CD4-positive, alpha-beta T cell treated with Interleukin-15 for 4 hours (primary cell): Measurements from ENCODE around the gene SIVA1.

ENCODE experiments used
- DNase-seq: peaks from one replicate; pipeline ENCODE4 v3.0.0-alpha.2; 2020; ENCODE audit warnings: low spot score

Gene SIVA1

GRCh38 chr14:104784846-104785707, 32.1 kb downstream of the SIVA1 start:
- DNase-seq: no peak

- DNase-seq: no peak
Observed at GRCh38 chr14:104785708-104786080, 32.7 kb downstream of the SIVA1 start.

- no peak for DNase-seq
Observed at GRCh38 chr14:104786091-104786586, 33.2 kb downstream of the SIVA1 start.

- no peak for DNase-seq
Observed at GRCh38 chr14:104786726-104787675, 34.1 kb downstream of the SIVA1 start.

GRCh38 chr14:104787736-104788135, 34.8 kb downstream of the SIVA1 start:
- DNase-seq: no peak

- DNase-seq: no peak
Observed at GRCh38 chr14:104788161-104788818, 35.3 kb downstream of the SIVA1 start.

- no peak for DNase-seq
Observed at GRCh38 chr14:104788873-104789663, 36.1 kb downstream of the SIVA1 start.

- DNase-seq: no peak
Observed at GRCh38 chr14:104789752-104790743, 37.1 kb downstream of the SIVA1 start.

- DNase-seq: no peak
Observed at GRCh38 chr14:104791425-104791824, 38.5 kb downstream of the SIVA1 start.

- DNase-seq: no peak
Observed at GRCh38 chr14:104792101-104792884, 39.3 kb downstream of the SIVA1 start.

GRCh38 chr14:104792945-104793702, 40.2 kb downstream of the SIVA1 start:
- DNase-seq: no peak

- DNase-seq: no peak
Observed at GRCh38 chr14:104793703-104793959, 40.7 kb downstream of the SIVA1 start.

GRCh38 chr14:104794099-104794498, 41.2 kb downstream of the SIVA1 start:
- DNase-seq: no peak

- no peak for DNase-seq
Observed at GRCh38 chr14:104794631-104794992, 41.7 kb downstream of the SIVA1 start.

- DNase-seq: no peak
Observed at GRCh38 chr14:104794993-104795780, 42.2 kb downstream of the SIVA1 start, which contains the start of gene AKT1. AKT1 (minus strand) TSS chr14:104795748; CDS start chr14:104792643, 3,105 bp downstream.

GRCh38 chr14:104795781-104796686, 43.1 kb downstream of the SIVA1 start:
- DNase-seq: peak; percentile 50

- no peak for DNase-seq
Observed at GRCh38 chr14:104796687-104797081, 43.7 kb downstream of the SIVA1 start.
